CD14-positive monocyte (primary cell): Measurements from ENCODE around the gene OXTR. TPM values are rescaled to one million over a fixed set of nuclear protein-coding genes. Genes with fewer than 3 reads are reported as not detected.

Experiments used
- DNase-seq, 3 donors: peaks; one replicate each; pipeline ENCODE4 v3.0.0-alpha.2; 2011 to 2022
- H2AFZ ChIP-seq: 2 replicates; pipeline ENCODE4 v1.6.0; 2012; ENCODE audit warnings: mild to moderate bottlenecking, low read depth, low read length, inconsistent platforms; ENCODE audit not compliant: insufficient read depth, poor library complexity, severe bottlenecking
- H3K27ac ChIP-seq, 2 donors: 1 replicate in 1 of 2; 2 replicates in 1 of 2; pipeline ENCODE4 v1.5.1; 2012 to 2013; ENCODE audit warnings: low read length in 2 of 2, control low read depth in 1 of 2, inconsistent platforms in 1 of 2, low read depth in 1 of 2, mild to moderate bottlenecking in 1 of 2
- H3K27me3 ChIP-seq, 2 donors: one replicate each; pipeline versions ENCODE4 v1.6.0 to v1.6.1; 2011 to 2013; ENCODE audit warnings: low read length in 2 of 2; ENCODE audit not compliant: control insufficient read depth in 2 of 2, insufficient read depth in 2 of 2
- H3K36me3 ChIP-seq, 2 donors: replicated peaks in 1 of 2; 1 replicate in 1 of 2; 2 replicates in 1 of 2; pipeline versions ENCODE4 v1.5.1 to v1.6.1; 2012 to 2013; ENCODE audit warnings: low read length in 2 of 2, control low read depth in 1 of 2, inconsistent platforms in 1 of 2, mild to moderate bottlenecking in 1 of 2; ENCODE audit not compliant: insufficient read depth in 2 of 2, control insufficient read depth in 1 of 2
- H3K4me1 ChIP-seq, 2 donors: 1 replicate in 1 of 2; 2 replicates in 1 of 2; pipeline versions ENCODE4 v1.5.1 to v1.6.1; 2012 to 2013; ENCODE audit warnings: low read length in 2 of 2, control low read depth in 1 of 2, inconsistent platforms in 1 of 2, mild to moderate bottlenecking in 1 of 2, moderate library complexity in 1 of 2; ENCODE audit not compliant: insufficient read depth in 2 of 2, control insufficient read depth in 1 of 2
- H3K4me2 ChIP-seq: replicated peaks from 2 replicates; pipeline ENCODE3; 2012; ENCODE audit warnings: low read length, moderate library complexity, mild to moderate bottlenecking; ENCODE audit not compliant: poor library complexity, severe bottlenecking; ENCODE audit errors: extremely low read depth
- H3K4me3 ChIP-seq, 3 experiments: fragments of 200-600 bp in 1 of 3; sonication (generic) in 1 of 3; replicated peaks in 1 of 3; 1 replicate in 2 of 3; 2 replicates in 1 of 3; pipeline ENCODE4 v1.5.1; 2011 to 2013; ENCODE audit warnings: low read length in 3 of 3, mild to moderate bottlenecking in 3 of 3, control low read depth in 2 of 3, low read depth in 2 of 3, inconsistent platforms in 1 of 3, moderate library complexity in 1 of 3
- H3K79me2 ChIP-seq: 2 replicates; pipeline ENCODE4 v1.6.0; 2012; ENCODE audit warnings: mild to moderate bottlenecking, control low read depth, inconsistent platforms, low read length, moderate library complexity; ENCODE audit not compliant: insufficient read depth
- H3K9ac ChIP-seq: 2 replicates; pipeline ENCODE4 v1.6.0; 2017; ENCODE audit warnings: low read length, mild to moderate bottlenecking; ENCODE audit not compliant: insufficient read depth, poor library complexity, severe bottlenecking
- H3K9me3 ChIP-seq, 2 donors: replicated peaks in 1 of 2; 1 replicate in 1 of 2; 2 replicates in 1 of 2; pipeline versions ENCODE4 v1.5.1 to v1.6.1; 2012 to 2013; ENCODE audit warnings: low read length in 2 of 2, control low read depth in 1 of 2; ENCODE audit not compliant: control insufficient read depth in 1 of 2, insufficient read depth in 1 of 2
- H4K20me1 ChIP-seq: 2 replicates; pipeline ENCODE4 v1.6.0; 2012; ENCODE audit warnings: mild to moderate bottlenecking, low read length, control low read depth, moderate library complexity; ENCODE audit not compliant: insufficient read depth
- H3K27ac Mint-ChIP-seq, 7 donors: one replicate each; pipeline ENCODE4 v1.8.0; 2020; ENCODE audit warnings: mild to moderate bottlenecking in 7 of 7, mixed read lengths in 7 of 7, moderate library complexity in 6 of 7, inconsistent platforms in 2 of 7
- H3K27me3 Mint-ChIP-seq, 3 donors: one replicate each; pipeline ENCODE4 v1.8.0; 2021 to 2022; ENCODE audit warnings: low read depth in 3 of 3, mild to moderate bottlenecking in 3 of 3, mixed read lengths in 3 of 3, moderate library complexity in 3 of 3, inconsistent platforms in 1 of 3
- H3K36me3 Mint-ChIP-seq, 2 donors: one replicate each; pipeline ENCODE4 v1.8.0; 2020; ENCODE audit warnings: mixed read lengths in 2 of 2, inconsistent platforms in 1 of 2, mild to moderate bottlenecking in 1 of 2
- H3K4me1 Mint-ChIP-seq: one replicate; pipeline ENCODE4 v1.8.0; 2020; ENCODE audit warnings: mild to moderate bottlenecking, mixed read lengths
- H3K4me3 Mint-ChIP-seq, 2 donors: one replicate each; pipeline ENCODE4 v1.8.0; 2020; ENCODE audit warnings: mild to moderate bottlenecking in 2 of 2, mixed read lengths in 2 of 2, moderate library complexity in 1 of 2
- H3K9me3 Mint-ChIP-seq, 7 donors: one replicate each; pipeline ENCODE4 v1.8.0; 2020 to 2022; ENCODE audit warnings: mixed read lengths in 7 of 7, mild to moderate bottlenecking in 6 of 7, moderate library complexity in 6 of 7, inconsistent platforms in 2 of 7
- WGBS: methylation state at CpG from one replicate; pipeline ENCODE4 v1.1.5; 2013; ENCODE audit warnings: missing lambda C conversion rate; ENCODE audit not compliant: insufficient coverage; 5-methylcytosine and 5-hydroxymethylcytosine counted together
- intact Hi-C, 2 donors: fragments of 100-400 bp; cut with micrococcal nuclease; formaldehyde crosslinking; loops; one replicate each; pipeline versions ENCODE4 v1.15.0 to v1.15.1; 2023
- polyA plus RNA-seq, 3 donors: library from polyadenylated mRNA; depleted of rRNA in 1 of 3; unstranded in 2 of 3; stranded (reverse) in 1 of 3; fragments of 300-500 nt in 2 of 3; fragments of >200 nt in 1 of 3; fragmentation: Illumina TruSeq in 2 of 3; gene quantifications; 1 replicate in 2 of 3; 2 replicates in 1 of 3; pipeline ENCODE4 v1.2.3, GENCODE V29; 2012 to 2021
- TF ChIP-seq, protein P1 (sequence below): fragments of 200-600 bp; IDR thresholded peaks from one replicate; pipeline ENCODE4 v1.8.0; 2022; ENCODE audit warnings: antibody characterized with exemption, mild to moderate bottlenecking

The OXTR gene
- polyA plus RNA-seq, 3 donors, result 0.03 to 0.07 TPM; not detected in 1

DNA sequence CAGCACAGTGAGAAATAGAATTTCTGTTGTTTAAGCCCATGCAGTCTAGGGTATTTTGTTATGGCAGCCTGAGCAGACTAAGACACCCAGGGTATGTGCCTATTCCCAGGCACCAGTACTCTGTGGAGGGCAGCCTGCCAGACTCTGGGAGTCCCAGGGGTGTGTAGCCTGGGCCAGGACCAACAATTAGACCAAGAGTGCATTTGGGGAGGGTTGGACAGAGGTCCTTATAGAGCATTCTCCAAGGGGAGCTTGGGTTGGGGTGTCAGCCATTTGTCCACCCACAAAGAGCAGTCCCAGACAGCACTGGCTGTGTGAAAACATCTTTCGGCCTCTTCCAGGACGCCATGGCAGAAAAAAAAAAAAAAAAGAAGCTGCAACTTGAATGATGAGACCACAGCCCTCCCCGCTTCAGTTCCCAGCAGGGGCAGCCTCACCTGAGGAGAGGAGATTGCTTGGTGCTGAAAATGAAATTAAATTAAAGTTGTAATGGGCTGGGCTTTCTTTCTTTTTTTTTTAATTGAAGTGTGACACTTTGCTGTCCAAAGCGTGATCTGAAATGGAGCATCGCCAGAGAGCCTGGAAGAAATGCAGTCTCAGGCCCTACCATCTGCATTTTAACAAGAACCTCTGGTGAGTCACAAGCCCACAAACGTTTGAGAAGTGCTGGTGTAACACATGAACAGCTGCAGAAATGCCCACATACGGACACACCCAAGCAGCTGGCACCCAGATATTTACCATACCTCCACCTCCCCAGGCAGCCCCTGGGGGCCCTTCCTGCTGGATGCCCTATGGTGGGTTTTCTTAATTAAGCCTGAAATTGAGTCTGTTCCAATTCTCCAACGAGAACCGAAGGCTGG lies 57.1 kb downstream of the OXTR start:
- Mint-ChIP-seq H3K36me3 (no peaks in the 10 kb centered on the region), H3K27ac (peak overlapping the region in 1 of 7 donors; percentile 9), H3K4me1 (no peaks in the 10 kb centered on the region), H3K9me3 (peaks cover 2 to 8% (median 6%) of the 10 kb centered on the region in 7 donors), H3K4me3 (no peak overlapping the region), H3K27me3 (peaks cover 2 to 4% (median 3%) of the 10 kb centered on the region in 3 donors)
- Histone ChIP-seq H3K9ac (no peak overlapping the region), H3K9me3 (no peaks in the 10 kb centered on the region), H3K36me3 (no peaks in the 10 kb centered on the region), H4K20me1 (no peaks in the 10 kb centered on the region), H3K4me1 (no peaks in the 10 kb centered on the region), H2AFZ (no peak overlapping the region), H3K27ac (no peak overlapping the region), H3K4me3 (no peak overlapping the region), H3K79me2 (no peaks in the 10 kb centered on the region), H3K4me2 (no peak overlapping the region), H3K27me3 (no peaks in the 10 kb centered on the region)
- DNase-seq, result no peak
- intact Hi-C loops, result no loop called here
- WGBS, result 42% methylated on average over 2 of the region's 9 CpGs
- TF ChIP-seq, protein P1, sequence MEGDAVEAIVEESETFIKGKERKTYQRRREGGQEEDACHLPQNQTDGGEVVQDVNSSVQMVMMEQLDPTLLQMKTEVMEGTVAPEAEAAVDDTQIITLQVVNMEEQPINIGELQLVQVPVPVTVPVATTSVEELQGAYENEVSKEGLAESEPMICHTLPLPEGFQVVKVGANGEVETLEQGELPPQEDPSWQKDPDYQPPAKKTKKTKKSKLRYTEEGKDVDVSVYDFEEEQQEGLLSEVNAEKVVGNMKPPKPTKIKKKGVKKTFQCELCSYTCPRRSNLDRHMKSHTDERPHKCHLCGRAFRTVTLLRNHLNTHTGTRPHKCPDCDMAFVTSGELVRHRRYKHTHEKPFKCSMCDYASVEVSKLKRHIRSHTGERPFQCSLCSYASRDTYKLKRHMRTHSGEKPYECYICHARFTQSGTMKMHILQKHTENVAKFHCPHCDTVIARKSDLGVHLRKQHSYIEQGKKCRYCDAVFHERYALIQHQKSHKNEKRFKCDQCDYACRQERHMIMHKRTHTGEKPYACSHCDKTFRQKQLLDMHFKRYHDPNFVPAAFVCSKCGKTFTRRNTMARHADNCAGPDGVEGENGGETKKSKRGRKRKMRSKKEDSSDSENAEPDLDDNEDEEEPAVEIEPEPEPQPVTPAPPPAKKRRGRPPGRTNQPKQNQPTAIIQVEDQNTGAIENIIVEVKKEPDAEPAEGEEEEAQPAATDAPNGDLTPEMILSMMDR, result no peak

DNA sequence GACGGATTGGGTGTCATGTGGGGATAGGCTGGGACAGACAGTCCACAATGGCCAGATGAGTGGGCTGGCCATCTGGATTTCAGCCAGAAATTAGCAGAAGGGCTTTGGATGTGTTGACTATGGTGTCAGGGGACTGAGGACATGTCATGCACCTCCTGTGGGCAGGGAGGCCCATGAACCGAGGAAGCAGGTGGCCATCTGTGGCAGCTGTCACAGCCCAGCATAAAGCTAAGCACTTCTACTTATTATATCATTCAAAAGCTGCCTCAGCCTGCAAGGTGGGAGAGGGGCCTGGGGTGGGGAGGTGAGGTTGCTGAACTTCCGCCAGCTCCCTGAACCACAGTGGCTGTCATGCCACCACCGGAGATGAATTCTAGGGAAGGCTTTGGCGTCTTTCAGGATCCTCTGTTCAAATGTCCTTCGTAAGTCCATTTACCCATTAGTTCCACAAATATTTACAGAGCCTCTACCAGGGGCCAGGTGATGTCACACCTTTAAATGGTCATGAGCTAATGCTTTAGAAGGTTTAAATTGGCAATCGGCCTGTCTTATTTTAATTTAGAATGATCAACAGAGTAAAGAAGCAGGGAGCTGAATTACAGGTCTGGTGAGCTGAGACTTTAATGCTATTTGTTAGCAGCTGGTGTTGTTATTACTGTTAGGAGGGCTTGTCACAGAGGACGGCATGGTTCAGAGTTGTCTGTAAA lies 59.5 kb downstream of the OXTR start:
- H3K27ac Mint-ChIP-seq, result peak overlapping the region in 1 of 7 donors; percentile 1
- TF ChIP-seq, protein P1, result no peak
- intact Hi-C loops, result no loop called here
- Histone ChIP-seq H3K27ac (no peak overlapping the region), H4K20me1 (no peaks in the 10 kb centered on the region), H3K36me3 (no peaks in the 10 kb centered on the region), H2AFZ (no peak overlapping the region), H3K27me3 (no peaks in the 10 kb centered on the region), H3K4me3 (no peak overlapping the region), H3K9me3 (peaks cover 8% of the 10 kb centered on the region in 2 donors), H3K9ac (no peak overlapping the region), H3K79me2 (no peaks in the 10 kb centered on the region), H3K4me1 (no peaks in the 10 kb centered on the region), H3K4me2 (no peak overlapping the region)
- H3K36me3 Mint-ChIP-seq, result no peaks in the 10 kb centered on the region
- no peak for DNase-seq
- H3K9me3 Mint-ChIP-seq, result peaks cover 2 to 23% (median 7%) of the 10 kb centered on the region in 7 donors
- peaks cover 0 to 4% (median 3%) of the 10 kb centered on the region in 3 donors for H3K27me3 Mint-ChIP-seq
- WGBS, result 78% methylated on average over 3 of the region's 8 CpGs
- no peaks in the 10 kb centered on the region for H3K4me1 Mint-ChIP-seq
- H3K4me3 Mint-ChIP-seq, result no peak overlapping the region
